Measurements from ENCODE around the gene TINAG. TPM values are rescaled to one million over a fixed set of nuclear protein-coding genes. Genes with fewer than 3 reads are reported as not detected.

The TINAG gene
- total RNA-seq, 1 experiment from 2014 or later = not detected

GRCh38 chr6:54308986-54309315, 710 bp downstream of the TINAG start:
- Histone ChIP-seq H3K4me3 (ENCODE audit: low read length) (no peak overlapping the region), H3K4me1 (ENCODE audit: insufficient read depth, low read length) (peaks cover 11% of the 10 kb centered on the region; the same call in 1 of the 2 replicates), H3K9me3 (ENCODE audit: low read length) (no peaks in the 10 kb centered on the region), H3K27ac (ENCODE audit: low read length) (no peak overlapping the region), H3K79me2 (ENCODE audit: low read length) (no peaks in the 10 kb centered on the region), H3K36me3 (ENCODE audit: low read depth, low read length) (no peaks in the 10 kb centered on the region), H3K4me2 (ENCODE audit: low read length) (no peak overlapping the region), H2AFZ (ENCODE audit: low read length) (no peak overlapping the region), H3K27me3 (ENCODE audit: low read length) (no peaks in the 10 kb centered on the region), H3K9ac (ENCODE audit: low read length) (no peak overlapping the region), H3K9me2 (replicated peaks; ENCODE audit: low read length) (no peaks in the 10 kb centered on the region), H3F3A (ENCODE audit: low read length, unreplicated experiment) (no peaks in the 10 kb centered on the region), H4K20me1 (ENCODE audit: low read length) (no peaks in the 10 kb centered on the region)
- POLR2A ChIA-PET (ENCODE audit: unreplicated experiment) = interaction anchor here (0.7 kb wide), 1 partner anchor 23 kb away, joined by 4 read pairs; no protein-coding TSS in a partner anchor
- TF ChIP-seq CTCF (conservative IDR thresholded peaks at IDR 0.05; ENCODE audit: low read depth, low read length) = no peak
- ATAC-seq (no peak), DNase-seq (no peak)
- no TSS peak for BruUV-seq (replicated peaks)
- CTCF ChIA-PET = no interaction called here
- intact Hi-C loops (cut with micrococcal nuclease) = no loop called here

GRCh38 chr6:54310377-54311152, 2.3 kb downstream of the TINAG start:
- CTCF ChIA-PET = no interaction called here
- POLR2A ChIA-PET (ENCODE audit: unreplicated experiment) = no interaction called here
- Histone ChIP-seq H3K4me3 (ENCODE audit: low read length) (no peak overlapping the region), H3K79me2 (ENCODE audit: low read length) (no peaks in the 10 kb centered on the region), H4K20me1 (ENCODE audit: low read length) (no peaks in the 10 kb centered on the region), H3K27ac (ENCODE audit: low read length) (no peak overlapping the region), H3K4me2 (ENCODE audit: low read length) (no peak overlapping the region), H3K27me3 (ENCODE audit: low read length) (no peaks in the 10 kb centered on the region), H3K9me3 (ENCODE audit: low read length) (no peaks in the 10 kb centered on the region), H3K36me3 (ENCODE audit: low read depth, low read length) (no peaks in the 10 kb centered on the region), H2AFZ (ENCODE audit: low read length) (no peak overlapping the region), H3K4me1 (ENCODE audit: insufficient read depth, low read length) (peaks cover 11% of the 10 kb centered on the region; the same call in 1 of the 2 replicates), H3K9me2 (replicated peaks; ENCODE audit: low read length) (no peaks in the 10 kb centered on the region), H3K9ac (ENCODE audit: low read length) (no peak overlapping the region), H3F3A (ENCODE audit: low read length, unreplicated experiment) (no peaks in the 10 kb centered on the region)
- no TSS peak for BruUV-seq (replicated peaks)
- intact Hi-C loops (cut with micrococcal nuclease) = no loop called here
- no peak for ATAC-seq
- no peak for DNase-seq
- TF ChIP-seq EZH2 (IDR thresholded peaks at IDR 0.05; ENCODE audit: low read length, unreplicated experiment) = no peak
- no peak for TF ChIP-seq CTCF (conservative IDR thresholded peaks at IDR 0.05; ENCODE audit: low read depth, low read length)
- TF ChIP-seq EZH2phosphoT487 (IDR thresholded peaks at IDR 0.05; ENCODE audit: borderline replicate concordance, low read length) = no peak

- DNase-seq (no peak), ATAC-seq (no peak)
- Histone ChIP-seq H3K9ac (ENCODE audit: low read length) (no peak overlapping the region), H3K4me2 (ENCODE audit: low read length) (no peak overlapping the region), H3K27ac (ENCODE audit: low read length) (no peak overlapping the region), H3K79me2 (ENCODE audit: low read length) (no peaks in the 10 kb centered on the region), H3K9me2 (replicated peaks; ENCODE audit: low read length) (no peaks in the 10 kb centered on the region), H3K4me3 (ENCODE audit: low read length) (no peak overlapping the region), H3K4me1 (ENCODE audit: insufficient read depth, low read length) (no peaks in the 10 kb centered on the region), H3K9me3 (ENCODE audit: low read length) (no peaks in the 10 kb centered on the region), H4K20me1 (ENCODE audit: low read length) (no peaks in the 10 kb centered on the region), H3K36me3 (ENCODE audit: low read depth, low read length) (no peaks in the 10 kb centered on the region), H3K27me3 (ENCODE audit: low read length) (no peaks in the 10 kb centered on the region), H2AFZ (ENCODE audit: low read length) (no peak overlapping the region), H3F3A (ENCODE audit: low read length, unreplicated experiment) (no peaks in the 10 kb centered on the region)
- intact Hi-C loops (cut with micrococcal nuclease) = no loop called here
- TF ChIP-seq CTCF (conservative IDR thresholded peaks at IDR 0.05; ENCODE audit: low read depth, low read length) (no peak), EZH2 (IDR thresholded peaks at IDR 0.05; ENCODE audit: low read length, unreplicated experiment) (no peak), EZH2phosphoT487 (IDR thresholded peaks at IDR 0.05; ENCODE audit: borderline replicate concordance, low read length) (no peak)
- ChIA-PET POLR2A (ENCODE audit: unreplicated experiment) (no interaction called here), CTCF (no interaction called here)
- no TSS peak for BruUV-seq (replicated peaks)
These were observed 7.4 kb downstream of the TINAG start for GRCh38 chr6:54315656-54316055.

All from PC-3 (cell line).